Stimulated activated CD4-positive, alpha-beta T cell treated with anti-CD3 and anti-CD28 coated beads, TNF-alpha, amount 100 ng/mL, for 24 hours (primary cell): ENCODE results near the gene BCAS3.

ENCODE experiments used
- DNase-seq, 3 experiments: peaks; one replicate each; pipeline ENCODE4 v3.0.0-alpha.2; 2020; ENCODE audit warnings: low read depth in 3 of 3

Gene BCAS3

DNA sequence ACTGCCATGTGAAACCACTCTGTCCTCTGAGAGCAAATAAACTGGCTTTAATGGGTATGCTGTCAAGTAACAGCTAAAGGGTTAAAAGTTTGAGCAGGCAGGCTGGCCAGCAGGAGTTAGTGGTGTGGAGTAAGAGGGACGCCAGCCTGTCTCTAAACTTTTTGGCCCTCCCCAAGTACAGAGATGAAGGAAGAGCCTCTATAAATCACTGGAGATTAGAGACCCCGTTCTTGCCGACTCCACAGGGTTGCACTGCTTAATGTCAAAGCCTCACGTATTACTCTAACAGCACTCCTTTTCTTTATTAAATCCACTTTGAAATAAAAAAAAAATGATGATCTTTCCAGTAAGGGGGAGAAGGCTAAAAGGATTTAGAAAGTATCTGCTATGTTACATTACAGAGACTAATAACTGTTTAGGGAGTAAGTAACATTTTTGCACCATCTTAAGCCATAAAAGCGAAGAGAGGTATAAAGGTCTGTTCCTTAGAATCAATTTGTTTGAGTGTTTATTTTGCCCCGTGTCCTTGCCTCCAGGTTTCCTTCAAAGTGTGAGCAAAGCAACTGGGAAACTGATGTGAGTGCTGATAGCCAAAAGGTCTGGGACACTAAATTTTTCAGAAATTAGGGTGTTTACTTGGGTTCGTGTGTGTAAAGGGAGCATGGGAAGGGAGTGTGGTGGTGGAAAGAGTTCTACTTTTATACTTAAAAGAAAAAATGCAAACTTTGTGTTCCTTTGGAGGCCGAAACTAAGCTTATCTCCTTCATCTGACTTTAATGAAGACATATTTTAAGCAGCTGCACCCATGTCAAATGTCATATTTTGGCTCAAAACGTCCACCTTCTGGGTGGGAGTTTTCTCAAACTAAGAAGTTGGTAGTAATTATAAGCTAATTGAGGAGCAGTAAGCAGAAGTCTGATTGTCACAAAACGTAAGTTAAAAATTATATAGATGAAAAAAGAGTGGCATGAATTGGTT, 612.0 kb downstream of the BCAS3 start:
- no peak for DNase-seq

DNA sequence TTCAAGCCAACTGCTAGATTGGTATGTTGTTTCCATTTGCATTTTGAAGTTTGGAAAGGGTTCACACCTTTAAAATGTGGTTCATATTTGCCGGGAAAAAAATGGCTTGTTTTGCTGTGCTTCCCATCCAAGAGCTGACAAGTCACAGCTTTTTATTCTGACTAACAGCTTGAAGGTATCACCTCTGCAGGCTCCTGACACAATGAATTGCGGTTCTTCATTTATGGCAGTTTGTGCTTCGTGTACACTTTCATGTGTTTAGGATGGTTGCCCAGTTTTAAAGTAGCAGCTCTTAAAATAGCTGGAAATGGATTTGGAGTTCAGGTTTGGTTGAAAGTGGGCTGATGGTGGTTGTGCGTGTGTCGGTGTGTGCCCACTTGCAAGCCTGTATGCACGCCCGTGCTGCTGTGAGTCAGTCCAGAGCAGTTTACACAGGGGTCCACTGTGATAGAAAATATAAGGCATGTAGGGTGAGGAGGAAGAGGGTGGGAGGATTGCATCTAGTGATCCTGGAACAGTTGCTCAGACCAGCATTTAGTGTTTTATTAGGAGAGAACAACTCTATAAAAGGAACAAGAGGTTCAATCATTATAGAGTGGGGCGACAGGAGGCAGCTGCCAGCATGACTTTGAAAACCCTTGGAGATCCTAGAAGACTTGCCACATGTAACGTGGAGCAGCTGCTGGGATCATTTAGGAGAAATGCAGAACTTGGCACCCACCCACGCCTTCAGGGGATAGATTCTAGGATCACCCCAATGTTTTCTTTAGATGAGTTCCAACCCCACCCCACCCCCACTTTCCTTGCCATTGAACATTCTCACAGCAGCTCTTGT, 614.0 kb downstream of the BCAS3 start:
- DNase-seq = no peak

DNA sequence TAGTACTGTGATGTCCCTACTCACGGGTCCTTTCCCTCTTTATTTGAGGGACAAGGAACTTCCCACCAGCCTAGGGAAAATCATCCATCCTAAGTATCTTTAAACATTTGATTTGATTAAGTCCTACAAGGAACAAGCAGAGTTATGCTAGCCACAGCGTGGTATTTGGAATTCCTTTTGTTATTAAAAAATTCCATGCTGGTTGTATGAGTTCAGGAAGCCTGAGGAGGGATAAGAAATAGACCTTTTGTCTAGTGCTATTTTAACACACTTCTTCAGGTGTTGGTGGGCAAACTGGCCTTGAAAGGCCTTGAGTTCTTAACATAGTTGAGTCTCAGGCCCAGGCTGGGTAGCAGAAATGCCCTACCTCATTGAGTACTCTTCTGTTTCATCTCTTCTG, 616.6 kb downstream of the BCAS3 start:
- no peak for DNase-seq

DNA sequence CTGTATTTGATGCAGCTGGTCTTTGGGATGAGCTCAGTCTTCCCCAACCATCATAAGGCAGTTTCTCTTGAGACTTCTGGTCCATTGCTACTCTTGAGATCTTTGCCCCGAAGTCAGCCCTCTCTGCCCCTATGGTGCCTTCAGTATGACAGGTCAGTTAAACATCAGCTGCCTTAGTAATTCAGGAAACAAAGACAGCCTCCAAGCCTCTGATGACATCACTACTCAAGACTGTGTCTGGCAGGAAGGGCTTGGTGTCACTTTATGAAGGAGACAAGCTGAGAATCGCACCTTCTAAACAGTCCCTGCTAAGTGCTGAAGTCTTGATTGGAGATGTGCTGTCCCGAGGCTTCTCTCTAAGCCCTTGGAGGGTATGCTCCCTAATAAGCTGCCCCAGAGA, 617.1 kb downstream of the BCAS3 start:
- DNase-seq = no peak

DNA sequence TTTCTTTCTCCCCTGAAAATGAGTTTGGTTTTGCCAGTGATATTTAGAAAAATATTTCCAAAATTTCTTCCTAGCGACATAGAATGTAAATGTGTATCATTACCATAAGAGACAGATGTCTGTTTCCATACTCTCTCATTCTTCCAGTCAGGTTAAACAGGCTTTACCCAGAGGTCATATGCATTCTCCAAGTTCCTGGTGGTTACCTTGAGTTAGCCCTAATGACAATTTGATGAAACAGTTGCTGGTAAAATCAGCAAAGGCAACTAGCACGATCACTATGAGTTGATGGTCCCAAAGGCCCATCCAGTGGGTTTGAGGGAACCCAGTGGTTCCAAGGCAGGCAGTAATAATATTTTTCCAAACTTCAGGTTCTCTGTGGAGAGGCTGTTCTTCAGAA, 618.4 kb downstream of the BCAS3 start:
- DNase-seq = no peak

DNA sequence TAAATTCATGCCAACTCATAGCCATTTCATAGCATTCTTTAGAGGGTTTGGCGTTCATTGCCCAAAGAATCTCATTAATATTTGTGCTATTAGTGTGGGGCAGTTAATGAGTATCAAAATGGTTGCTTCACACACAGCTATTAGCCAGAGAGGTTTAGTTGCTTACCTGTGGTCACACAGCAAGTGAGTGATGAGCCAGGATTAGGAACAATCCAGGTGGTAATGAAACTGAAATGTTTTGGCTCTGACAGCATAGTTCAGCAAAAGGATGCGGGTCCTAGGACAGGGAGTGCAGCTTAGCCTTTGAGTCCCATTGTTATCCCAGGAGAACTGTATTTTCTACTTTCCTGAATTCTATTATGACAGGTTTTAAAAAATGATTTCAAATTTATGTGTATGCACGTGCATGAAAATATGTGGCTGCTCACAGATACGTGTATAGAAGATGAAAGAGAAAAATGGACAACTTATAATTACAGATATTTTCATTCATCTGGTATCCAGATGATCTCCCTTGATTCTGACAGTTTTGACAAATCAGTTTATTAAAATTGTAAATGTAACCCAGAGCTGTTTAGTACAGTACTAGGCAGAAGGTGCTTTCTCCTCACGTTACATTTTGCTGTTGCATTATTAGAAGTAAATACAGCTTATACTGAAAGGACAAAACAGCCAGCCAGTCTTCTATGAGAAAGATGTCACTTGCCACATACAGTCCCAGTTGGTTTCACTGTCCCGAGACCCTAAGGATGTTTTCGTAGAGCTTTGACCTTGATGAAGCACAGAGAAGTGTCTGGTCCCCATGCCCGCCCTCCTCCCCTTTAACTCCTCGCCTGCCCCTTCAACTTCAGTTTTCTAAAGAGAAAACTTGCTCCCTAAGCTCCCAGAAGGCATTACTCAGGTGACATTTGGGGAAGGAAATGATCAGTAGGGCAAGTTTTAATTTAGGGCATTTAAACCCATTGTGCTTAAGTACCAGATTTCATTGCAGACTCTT, 622.2 kb downstream of the BCAS3 start:
- DNase-seq = no peak

DNA sequence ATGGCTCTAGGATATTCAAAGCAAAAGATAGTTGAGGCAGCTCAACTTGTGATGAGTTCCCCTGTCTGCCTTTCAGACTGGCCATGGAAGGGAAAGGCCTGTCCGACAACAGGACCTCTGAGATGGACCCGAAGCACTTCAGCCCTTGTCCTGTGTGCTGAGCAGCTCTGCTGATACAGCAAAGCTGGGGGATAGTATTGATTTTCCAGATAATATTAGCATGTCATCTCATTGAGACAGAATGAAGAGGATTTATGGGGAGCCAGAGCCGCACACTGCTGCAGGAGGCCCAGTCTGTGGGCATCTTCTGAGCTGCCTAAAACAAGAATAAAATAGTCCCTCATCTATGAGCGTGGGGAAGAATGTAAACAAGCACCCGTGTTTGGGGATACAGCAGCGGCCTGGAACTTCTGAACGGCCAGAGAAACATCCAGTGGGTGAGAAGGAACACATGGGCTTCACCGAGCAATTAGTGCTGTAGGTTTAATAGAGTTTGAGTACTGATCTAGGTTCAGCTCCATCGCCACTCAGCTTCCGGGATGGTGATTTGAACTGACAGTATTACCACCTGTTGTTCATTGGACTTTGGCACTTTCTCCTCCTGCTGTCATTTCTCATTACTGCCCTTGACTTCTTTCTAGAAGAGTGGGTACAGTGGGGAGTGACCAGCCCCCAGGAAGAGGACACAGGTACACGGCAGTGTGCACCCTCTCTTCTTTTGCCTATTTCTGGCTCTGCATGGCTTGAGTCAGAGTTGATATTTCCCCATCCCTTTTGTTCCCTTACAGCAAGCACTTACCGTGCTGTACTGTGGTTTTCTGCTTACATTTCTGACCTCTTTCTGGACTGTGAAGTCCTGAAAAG, 625.5 kb downstream of the BCAS3 start:
- DNase-seq = no peak

DNA sequence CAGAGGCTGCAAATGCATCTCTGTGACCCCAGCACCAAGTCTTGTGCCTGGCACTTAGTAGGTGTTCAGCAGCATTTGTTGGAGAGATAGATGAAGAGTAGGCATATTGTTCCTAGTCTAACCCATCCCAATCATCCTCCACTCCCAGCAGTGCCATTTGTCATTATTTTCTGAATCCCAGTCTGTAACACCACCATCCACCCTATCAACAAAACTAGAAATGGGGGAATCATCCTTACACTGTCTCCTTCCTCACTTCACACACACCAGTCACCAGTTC, 626.1 kb downstream of the BCAS3 start:
- DNase-seq = no peak

DNA sequence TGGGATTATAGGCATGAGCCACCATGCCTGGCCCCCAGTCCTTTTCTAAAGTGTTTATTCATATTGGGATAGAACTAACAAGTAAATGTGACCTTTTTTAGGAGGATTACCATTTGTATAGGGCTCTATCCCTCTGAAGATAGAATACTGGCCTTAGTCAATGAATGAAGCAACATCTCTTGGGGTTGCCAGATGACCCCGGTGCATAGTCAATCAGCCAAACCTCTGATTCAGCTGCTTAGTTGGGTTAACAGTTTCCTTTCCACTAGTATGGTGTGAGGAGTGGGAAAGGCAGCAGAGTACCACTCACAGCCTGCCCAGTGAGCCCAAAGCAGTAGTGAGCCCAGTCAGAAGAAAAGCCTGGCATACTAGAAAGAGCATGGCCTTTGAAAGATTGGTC, 627.4 kb downstream of the BCAS3 start:
- DNase-seq = no peak

DNA sequence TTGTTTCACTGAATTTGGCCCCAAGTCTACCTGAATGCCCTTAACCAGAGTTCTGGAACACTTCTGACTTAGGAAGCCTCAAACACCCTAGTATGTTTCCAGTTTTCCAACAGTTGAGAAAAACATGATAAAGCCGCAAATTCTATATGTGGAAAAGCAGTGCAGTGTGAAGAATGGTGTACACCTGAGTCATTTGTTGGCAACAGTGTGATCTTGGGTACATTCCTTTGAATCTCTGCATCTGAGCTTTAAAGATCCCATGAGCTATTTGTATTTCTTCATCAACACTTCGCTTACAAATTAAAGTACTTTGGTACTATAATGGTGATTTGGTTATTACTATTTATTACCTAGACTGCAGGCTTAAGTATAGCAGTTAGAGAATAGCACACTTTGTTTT, 628.4 kb downstream of the BCAS3 start:
- DNase-seq = no peak

DNA sequence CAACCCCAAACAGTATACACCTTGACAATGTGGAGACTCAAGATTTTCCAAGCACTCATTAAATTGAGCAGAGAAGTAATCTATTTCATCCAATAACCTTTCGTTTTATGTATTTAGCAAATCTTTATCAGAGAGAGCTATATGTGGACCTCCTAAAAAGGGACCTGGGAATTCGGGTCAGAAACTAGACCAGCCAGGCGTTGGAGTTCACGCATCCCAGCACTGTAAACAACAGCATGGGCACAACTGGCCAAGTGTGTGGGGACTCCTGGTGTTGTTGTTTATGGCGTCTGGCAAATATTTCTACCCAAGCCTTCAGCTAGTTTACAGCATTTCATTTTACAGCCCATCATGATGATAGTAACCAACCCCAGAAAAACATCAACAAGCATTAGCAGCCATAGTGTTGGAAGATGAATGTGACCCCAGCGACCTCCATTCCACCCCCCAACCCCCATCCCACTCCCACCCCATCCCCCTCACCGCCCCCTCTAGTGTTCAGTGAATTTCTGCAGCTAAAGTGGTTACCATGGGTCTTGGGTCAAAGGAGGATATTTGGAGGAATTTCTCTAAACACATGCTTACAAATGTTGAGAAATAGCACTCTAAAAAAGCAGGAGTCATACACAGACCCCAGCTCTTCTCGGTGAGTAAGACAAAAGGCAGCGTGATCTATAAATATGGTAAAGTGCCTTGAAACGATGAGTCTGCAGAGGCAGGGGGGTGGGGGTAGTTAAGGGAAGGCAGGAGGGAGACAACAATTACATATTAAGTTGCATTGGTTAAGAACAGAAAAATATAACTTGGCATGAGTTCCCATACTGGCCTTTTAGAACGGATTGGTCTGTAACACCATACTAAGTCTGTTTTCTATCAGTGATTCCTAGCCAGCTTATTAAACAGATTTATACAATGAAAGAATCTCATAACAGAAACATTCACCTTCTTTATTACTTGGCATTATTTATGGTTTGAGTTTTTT, 630.5 kb downstream of the BCAS3 start:
- DNase-seq = no peak

DNA sequence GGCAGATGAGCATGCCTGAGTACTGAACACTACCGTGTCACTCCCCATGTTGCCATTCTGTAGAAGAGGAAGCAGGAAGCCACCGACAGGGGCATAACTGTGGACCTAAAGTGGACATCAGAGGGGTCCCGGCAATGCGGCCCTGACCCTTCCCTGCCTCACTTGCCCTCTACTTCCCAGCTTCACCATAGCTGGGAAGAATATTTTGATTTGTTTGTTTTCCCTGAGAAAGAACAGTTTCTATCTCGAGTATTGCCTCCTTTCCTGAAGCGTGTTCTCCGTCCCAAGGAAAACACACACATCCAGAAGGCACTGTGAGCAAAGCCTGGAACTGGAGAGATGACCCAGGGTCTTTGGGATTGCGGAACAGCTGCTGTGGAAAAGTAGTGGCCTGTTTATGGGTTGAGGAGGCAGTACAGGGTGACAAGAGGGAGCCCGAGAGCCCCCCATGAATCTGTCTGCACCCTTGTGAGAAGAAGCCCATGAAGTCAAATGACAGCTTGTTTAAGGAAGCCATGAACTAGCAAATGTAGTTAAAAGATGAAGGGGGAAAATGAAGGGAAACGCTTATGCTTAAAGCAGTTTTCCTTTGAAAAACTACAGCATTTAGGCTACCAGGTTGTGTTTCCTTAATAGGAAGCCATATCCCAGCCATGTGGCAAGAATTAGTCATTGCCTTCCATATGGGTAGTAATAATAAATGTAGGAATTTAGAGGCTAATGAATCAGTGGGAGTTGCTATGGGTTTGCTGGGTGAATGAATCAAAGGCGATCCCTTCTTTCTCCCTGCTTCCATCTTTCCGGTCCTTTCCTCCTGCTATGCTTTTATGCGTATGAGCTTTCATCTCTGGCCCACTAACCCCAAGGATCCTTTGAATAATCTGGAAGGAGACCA, 632.0 kb downstream of the BCAS3 start:
- no peak for DNase-seq

DNA sequence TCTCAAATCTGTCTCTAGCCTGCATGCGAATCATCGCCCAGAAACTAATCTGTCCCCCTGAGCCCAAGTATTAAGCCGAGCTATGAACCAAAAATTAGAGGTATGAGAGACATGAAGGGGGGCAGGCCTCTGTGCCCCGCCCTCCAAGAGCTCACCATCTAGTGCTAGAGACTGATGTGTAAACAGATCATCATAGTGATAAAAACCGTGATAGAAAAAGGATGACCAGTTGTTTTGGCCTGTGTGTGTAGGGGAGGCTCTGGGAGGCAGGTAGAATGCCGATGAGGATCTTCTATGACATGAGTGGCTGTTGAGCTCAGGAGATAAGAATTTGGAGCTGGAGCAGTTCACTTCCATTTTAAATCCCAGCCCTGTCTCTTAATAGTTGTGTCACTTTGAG, 632.9 kb downstream of the BCAS3 start:
- DNase-seq = no peak

DNA sequence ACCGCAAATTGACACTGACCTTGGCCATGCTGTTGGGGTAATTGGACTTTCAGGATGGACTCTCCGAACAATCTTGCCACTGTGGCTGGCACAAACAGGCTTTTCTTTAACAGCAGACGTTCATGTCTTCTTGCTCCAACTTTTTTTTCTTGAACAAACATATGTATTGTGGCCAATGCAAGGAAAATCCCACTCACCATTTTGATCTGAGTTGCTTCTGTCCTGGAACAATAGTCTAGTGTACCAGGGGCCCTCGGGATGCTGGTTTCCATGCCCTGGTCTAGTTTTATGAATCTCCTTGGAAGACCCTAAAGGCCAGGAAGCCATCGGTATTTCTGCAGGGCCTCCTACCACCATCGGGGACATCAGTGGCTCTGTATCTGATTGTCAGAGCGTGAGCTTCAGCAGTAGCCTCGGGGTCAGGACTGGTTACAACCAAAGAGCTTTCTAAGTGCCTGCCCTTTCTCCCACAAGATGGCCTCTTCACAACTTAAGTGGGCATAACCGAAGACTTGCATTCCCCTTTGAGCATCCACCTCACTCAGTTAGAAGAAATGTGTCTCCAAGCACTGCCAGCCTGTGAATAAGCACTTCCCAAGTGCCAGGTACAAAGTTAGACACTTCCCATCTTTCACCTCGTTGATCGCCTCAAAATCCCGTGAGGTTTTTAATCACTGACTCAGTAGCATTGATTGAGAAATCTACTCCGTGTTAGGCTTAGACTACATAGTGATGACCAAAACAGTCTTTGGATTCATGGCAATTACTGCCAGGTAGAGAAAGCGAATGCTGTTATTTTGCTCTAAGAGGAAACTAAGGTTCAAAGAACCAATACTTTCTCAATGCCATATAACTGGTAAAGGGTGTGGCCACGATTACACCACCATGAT, 635.0 kb downstream of the BCAS3 start:
- no peak for DNase-seq

DNA sequence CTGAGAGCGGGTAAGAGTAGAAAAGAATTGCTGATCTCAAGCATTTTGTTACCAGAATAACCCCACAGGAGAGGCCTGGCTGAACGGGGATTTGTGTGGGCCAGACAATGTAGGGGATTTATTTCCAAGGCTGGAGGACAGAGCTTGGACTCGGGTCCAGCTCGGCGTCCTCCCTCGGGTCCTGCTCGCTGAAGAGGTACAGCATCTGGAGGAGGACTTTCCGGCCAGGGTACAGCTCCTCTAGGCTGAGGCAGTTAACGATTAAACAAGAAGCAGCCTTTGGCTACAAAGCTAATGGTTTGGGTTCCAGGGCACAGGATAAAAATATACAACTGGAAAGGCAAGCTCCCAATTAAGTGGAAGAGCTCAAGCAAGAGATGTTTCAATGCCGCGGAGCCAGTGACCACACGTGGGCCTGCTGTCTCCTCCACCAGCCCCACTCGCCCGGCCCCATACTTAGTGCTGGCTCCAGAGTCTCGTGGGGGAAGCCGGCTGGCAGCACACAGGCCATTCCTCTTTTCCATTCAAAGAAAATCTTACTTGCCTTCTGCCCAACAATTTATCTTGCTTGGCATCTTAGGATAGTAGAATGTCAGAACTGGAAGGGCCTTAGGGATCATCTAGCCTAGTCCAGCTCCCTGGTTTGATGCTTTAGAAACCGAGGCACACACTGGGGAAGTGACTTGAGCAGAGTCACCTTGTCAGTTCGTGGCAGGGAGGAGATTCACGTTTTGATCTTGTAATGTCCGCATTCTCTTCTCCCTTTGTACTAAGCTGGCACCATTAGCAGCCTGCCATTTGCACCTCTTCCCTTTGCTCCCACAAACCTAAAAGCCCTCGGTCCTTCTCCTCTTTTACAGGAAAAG, 636.0 kb downstream of the BCAS3 start:
- DNase-seq = no peak

DNA sequence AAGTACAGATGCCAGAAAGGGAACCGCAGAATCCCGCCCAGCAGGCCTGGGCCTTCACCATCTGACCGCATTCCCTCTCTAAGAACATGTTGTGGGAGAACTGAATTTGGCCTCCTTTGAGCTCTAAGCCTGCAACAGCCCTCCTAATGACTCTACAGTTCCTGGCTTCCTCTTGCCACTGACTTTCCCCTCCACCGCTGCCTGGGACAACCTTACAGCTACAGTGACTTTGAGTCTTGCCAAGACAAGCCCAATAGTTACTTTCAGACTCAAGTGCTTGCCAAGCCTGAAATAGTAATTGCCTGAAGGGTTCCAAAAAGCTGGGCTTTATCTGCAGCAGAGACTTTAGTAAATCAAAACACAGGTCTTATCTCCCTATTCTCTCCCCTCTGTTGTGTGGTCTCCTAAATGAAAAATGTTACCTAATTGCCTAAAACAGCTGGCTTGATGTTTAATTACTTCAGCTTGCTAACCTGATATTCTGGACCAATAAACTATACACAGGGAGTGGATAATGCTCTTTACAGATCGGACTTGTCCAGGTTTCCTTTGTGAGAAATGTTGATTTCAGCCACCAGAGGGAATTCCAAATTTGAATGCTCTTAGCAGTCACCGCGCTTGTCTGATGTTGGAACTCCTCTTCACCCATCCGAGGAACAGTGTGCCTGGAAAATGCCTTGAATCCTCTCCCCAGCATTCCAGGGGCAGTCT, 636.9 kb downstream of the BCAS3 start:
- no peak for DNase-seq
